ENCODE results near the gene MSI2. TPM values are rescaled to one million over a fixed set of nuclear protein-coding genes. Genes with fewer than 3 reads are reported as not detected.

Gene MSI2
- total RNA-seq, 2 experiments from 2014 or later: 131 to 164 TPM

- Histone ChIP-seq H3K4me1 (ENCODE audit: insufficient read depth, low read length, poor library complexity, severe bottlenecking) (peaks cover 21% of the 10 kb centered on the region), H3K4me2 (ENCODE audit: low read length) (no peak overlapping the region), H3K9me2 (ENCODE audit: insufficient read depth, low read length) (no peaks in the 10 kb centered on the region), H3K79me2 (ENCODE audit: insufficient read depth, low read depth, low read length) (no peaks in the 10 kb centered on the region), H3K4me3 (ENCODE audit: low read depth, low read length, poor library complexity, severe bottlenecking) (no peak overlapping the region), H3K9me3 (ENCODE audit: low read length) (no peaks in the 10 kb centered on the region), H4K20me1 (ENCODE audit: insufficient read depth, low read length) (no peaks in the 10 kb centered on the region), H3K36me3 (ENCODE audit: insufficient read depth, low read length) (no peaks in the 10 kb centered on the region), H3K27ac (ENCODE audit: low read depth, low read length, poor library complexity, severe bottlenecking) (no peak overlapping the region), H2AFZ (ENCODE audit: low read length) (no peak overlapping the region)
- no TSS peak for BruUV-seq (replicated peaks)
- intact Hi-C loops (cut with micrococcal nuclease; ENCODE audit: unreplicated experiment): no loop called here
- CTCF ChIA-PET (ENCODE audit: unreplicated experiment): no interaction called here
- DNase-seq (ENCODE audit: low spot score): no peak
- TF ChIP-seq CTCF (conservative IDR thresholded peaks at IDR 0.05; ENCODE audit: low read length) (no peak), EZH2phosphoT487 (IDR thresholded peaks at IDR 0.05; ENCODE audit: borderline replicate concordance, low read depth, low read length) (no peak)
- POLR2A ChIA-PET: no interaction called here
Observed at GRCh38 chr17:57733085-57733484, 476.8 kb downstream of the MSI2 start.

Small RNA genes lying within 50 kb of the gene (small RNA-seq; reads per million reads assigned to genes)
- gene RN7SL449P (not detected), gene RNU7-134P (not detected)

Other genes with a start within 250 kb of the MSI2 start
- gene AKAP1, start 171.3 kb upstream of the MSI2 start, total RNA-seq (2014; rRNA removed; shearing (Covaris generic)): 49.0 and 56.2 TPM in 2 replicates
- 40.0 and 41.8 TPM in 2 replicates for gene AKAP1, start 171.3 kb upstream of the MSI2 start, total RNA-seq (2022)